B cell (primary cell): ENCODE measurements around the gene RASGRF2. TPM values are rescaled to one million over a fixed set of nuclear protein-coding genes. Genes with fewer than 3 reads are reported as not detected.
A peak's percentile ranks its signal among the peaks of the same experiment; 100 is the strongest.

Experiments
- ATAC-seq: fragments of 200-7000 bp; cut with Tn5 transposase; one replicate; pipeline ENCODE4 v1.10.0; 2021; ENCODE audit warnings: low read depth, mild to moderate bottlenecking, moderate number of reproducible peaks, moderate library complexity
- CTCF ChIA-PET: fragments of 350-600 bp; sonication (Branson Sonifier 250); formaldehyde crosslinking; loops from one replicate; lab custom pipeline; 2021; ENCODE audit warnings: antibody characterized with exemption, inconsistent platforms; lab: Charles Lee
- POLR2A ChIA-PET: fragments of 350-600 bp; sonication (Branson Sonifier 250); formaldehyde crosslinking; loops from one replicate; lab custom pipeline; 2021; ENCODE audit warnings: antibody characterized with exemption; lab: Charles Lee
- DNase-seq: peaks from one replicate; pipeline ENCODE4 v3.0.0; 2013
- H2AFZ ChIP-seq: 2 replicates; pipeline ENCODE4 v1.6.1; 2012; ENCODE audit warnings: mild to moderate bottlenecking, low read depth, low read length; ENCODE audit not compliant: insufficient read depth, poor library complexity, severe bottlenecking
- H3K27ac ChIP-seq, 2 donors: 1 replicate in 1 of 2; 2 replicates in 1 of 2; pipeline ENCODE4 v1.5.1; 2012 to 2013; ENCODE audit warnings: low read length in 2 of 2, mild to moderate bottlenecking in 2 of 2, moderate library complexity in 1 of 2
- H3K27me3 ChIP-seq, 4 experiments: fragments of 200-600 bp in 1 of 4; sonication (generic) in 1 of 4; replicated peaks in 1 of 4; 1 replicate in 2 of 4; 2 replicates in 2 of 4; pipeline versions ENCODE4 v1.6.1 to v1.7.0; 2013 to 2016; ENCODE audit warnings: low read length in 3 of 4, mild to moderate bottlenecking in 2 of 4, mixed read lengths in 1 of 4, moderate library complexity in 1 of 4; ENCODE audit not compliant: insufficient read depth in 4 of 4, control insufficient read depth in 3 of 4; ENCODE audit errors: control extremely low read depth in 1 of 4
- H3K36me3 ChIP-seq, 2 experiments: replicated peaks in 1 of 2; 1 replicate in 1 of 2; 2 replicates in 1 of 2; pipeline versions ENCODE4 v1.6.1 to v1.7.1; 2013; ENCODE audit warnings: low read length in 1 of 2; ENCODE audit not compliant: insufficient read depth in 2 of 2, control insufficient read depth in 1 of 2; ENCODE audit errors: control extremely low read depth in 1 of 2, extremely low read depth in 1 of 2
- H3K4me1 ChIP-seq, 2 donors: fragments of 200-600 bp in 1 of 2; sonication (generic) in 1 of 2; 1 replicate in 1 of 2; 2 replicates in 1 of 2; pipeline versions ENCODE4 v1.5.1 to v1.6.1; 2013 to 2017; ENCODE audit warnings: low read length in 2 of 2; ENCODE audit not compliant: control insufficient read depth in 2 of 2, insufficient read depth in 2 of 2
- H3K4me2 ChIP-seq: replicated peaks from 2 replicates; pipeline ENCODE3; 2012; ENCODE audit warnings: mild to moderate bottlenecking, low read depth, low read length; ENCODE audit not compliant: poor library complexity, severe bottlenecking
- H3K4me3 ChIP-seq, 5 experiments: fragments of 200-600 bp in 1 of 5; sonication (generic) in 1 of 5; 1 replicate in 3 of 5; 2 replicates in 2 of 5; pipeline versions ENCODE4 v1.5.1 to v1.7.0; 2011 to 2016; ENCODE audit warnings: low read length in 4 of 5, mild to moderate bottlenecking in 4 of 5, low read depth in 2 of 5, control low read depth in 1 of 5, moderate library complexity in 1 of 5; ENCODE audit not compliant: insufficient read depth in 1 of 5; ENCODE audit errors: control extremely low read depth in 1 of 5, extremely low read depth in 1 of 5
- H3K79me2 ChIP-seq: fragments of 200-600 bp; sonication (generic); one replicate; pipeline ENCODE4 v1.6.0; 2016; ENCODE audit warnings: low read length; ENCODE audit not compliant: control insufficient read depth, insufficient read depth
- H3K9ac ChIP-seq: fragments of 200-600 bp; sonication (generic); 2 replicates; pipeline ENCODE4 v1.6.1; 2017; ENCODE audit warnings: mild to moderate bottlenecking, low read length, moderate library complexity
- H3K9me3 ChIP-seq, 3 donors: one replicate each; pipeline versions ENCODE4 v1.6.1 to v1.7.1; 2013; ENCODE audit warnings: low read length in 2 of 3; ENCODE audit not compliant: control insufficient read depth in 2 of 3, insufficient read depth in 1 of 3; ENCODE audit errors: control extremely low read depth in 1 of 3
- H4K20me1 ChIP-seq: 2 replicates; pipeline ENCODE4 v1.6.0; 2012; ENCODE audit warnings: mild to moderate bottlenecking, low read length; ENCODE audit not compliant: insufficient read depth, control insufficient read depth, poor library complexity, severe bottlenecking
- H3K27ac Mint-ChIP-seq: one replicate; pipeline ENCODE4 v1.8.0; 2021; ENCODE audit warnings: mixed read lengths
- H3K27me3 Mint-ChIP-seq: one replicate; pipeline ENCODE4 v1.8.0; 2021; ENCODE audit warnings: mixed read lengths
- H3K4me1 Mint-ChIP-seq: one replicate; pipeline ENCODE4 v1.8.0; 2021; ENCODE audit warnings: mixed read lengths
- H3K4me3 Mint-ChIP-seq: one replicate; pipeline ENCODE4 v1.8.0; 2021; ENCODE audit warnings: mixed read lengths
- H3K9me3 Mint-ChIP-seq: one replicate; pipeline ENCODE4 v1.8.0; 2022; ENCODE audit warnings: mixed read lengths; ENCODE audit not compliant: insufficient read depth
- CTCF ChIP-seq: fragments of 200-600 bp; IDR thresholded peaks from one replicate; pipeline ENCODE4 v1.8.0; 2022; ENCODE audit warnings: antibody characterized with exemption, mild to moderate bottlenecking
- EZH2 ChIP-seq: IDR thresholded peaks from 2 replicates; pipeline ENCODE4 v1.6.1; 2012; ENCODE audit warnings: borderline replicate concordance, low read depth, mild to moderate bottlenecking, moderate library complexity, low read length; ENCODE audit not compliant: insufficient read depth, poor library complexity, severe bottlenecking
- WGBS: methylation state at CpG from one replicate; pipeline ENCODE4 v1.1.5; 2013; ENCODE audit warnings: missing lambda C conversion rate; ENCODE audit not compliant: insufficient coverage; 5-methylcytosine and 5-hydroxymethylcytosine counted together
- intact Hi-C: fragments of 100-400 bp; cut with micrococcal nuclease; formaldehyde crosslinking; loops from one replicate; pipeline ENCODE4 v1.10.0; 2022
- polyA plus RNA-seq: library from polyadenylated mRNA; depleted of rRNA; stranded (reverse); fragments of >200 nt; gene quantifications from 2 replicates; pipeline ENCODE4 v1.2.3, GENCODE V29; 2012
- total RNA-seq, 2 donors: library from RNA; stranded (reverse); fragments of 120-200 nt in 1 of 2; gene quantifications; 1 replicate in 1 of 2; 2 replicates in 1 of 2; pipeline versions ENCODE4 v1.2.3 to v1.2.4, GENCODE V29; 2013 to 2022

Gene RASGRF2
- total and polyA plus RNA-seq, 2 donors (not counting 1 experiment from before 2014, with no cell fraction given) = 0.04 to 0.37 TPM

- Histone ChIP-seq H2AFZ (peak overlapping the region; percentile 49), H4K20me1 (no peaks in the 10 kb centered on the region), H3K4me3 (no peak overlapping the region), H3K4me2 (peak overlapping the region; percentile 38), H3K9ac (no peak overlapping the region), H3K4me1 (peaks cover 5 to 6% of the 10 kb centered on the region in 2 donors), H3K36me3 (no peaks in the 10 kb centered on the region), H3K27ac (no peak overlapping the region), H3K79me2 (no peaks in the 10 kb centered on the region), H3K9me3 (no peaks in the 10 kb centered on the region), H3K27me3 (peaks cover 0 to 5% (median 0%) of the 10 kb centered on the region in 4 experiments)
- POLR2A ChIA-PET = no interaction called here
- no peak overlapping the region for H3K27ac Mint-ChIP-seq
- CTCF ChIA-PET = interaction anchor here (0.7 to 2.0 kb wide), 6 partner anchors 8 to 1214 kb away, joined by 3 to 9 read pairs (median 3); no protein-coding TSS in a partner anchor
- H3K4me3 Mint-ChIP-seq = no peak overlapping the region
- H3K27me3 Mint-ChIP-seq = peaks cover 19% of the 10 kb centered on the region
- intact Hi-C loops = no loop called here
- ATAC-seq = no peak
- no peak for TF ChIP-seq EZH2
- peak; percentile 40 for TF ChIP-seq CTCF
- H3K9me3 Mint-ChIP-seq = no peaks in the 10 kb centered on the region
- 60% methylated on average over 1 of the region's 5 CpGs for WGBS
- H3K4me1 Mint-ChIP-seq = peaks cover 7% of the 10 kb centered on the region
- no peak for DNase-seq
Observed at GRCh38 chr5:81195335-81195929, 235.3 kb downstream of the RASGRF2 start.

GRCh38 chr5:81202655-81203054 lies 242.5 kb downstream of the RASGRF2 start:
- Histone ChIP-seq H3K9me3 (no peaks in the 10 kb centered on the region), H3K4me2 (no peak overlapping the region), H3K4me1 (no peaks in the 10 kb centered on the region), H3K27me3 (no peaks in the 10 kb centered on the region), H3K36me3 (no peaks in the 10 kb centered on the region), H3K27ac (no peak overlapping the region), H3K4me3 (no peak overlapping the region), H3K9ac (no peak overlapping the region), H3K79me2 (no peaks in the 10 kb centered on the region), H2AFZ (no peak overlapping the region), H4K20me1 (no peaks in the 10 kb centered on the region)
- no peaks in the 10 kb centered on the region for H3K4me1 Mint-ChIP-seq
- 100% methylated on average over 1 of the region's 2 CpGs for WGBS
- H3K27me3 Mint-ChIP-seq = peaks cover 9% of the 10 kb centered on the region
- TF ChIP-seq EZH2 (no peak), CTCF (no peak)
- H3K9me3 Mint-ChIP-seq = no peaks in the 10 kb centered on the region
- intact Hi-C loops = no loop called here
- H3K27ac Mint-ChIP-seq = no peak overlapping the region
- no peak for DNase-seq
- CTCF ChIA-PET = no interaction called here
- H3K4me3 Mint-ChIP-seq = no peak overlapping the region
- POLR2A ChIA-PET = no interaction called here
- ATAC-seq = no peak
